Pancreas (tissue), 10 donors: ENCODE results near the gene DLG2. TPM values are rescaled to one million over a fixed set of nuclear protein-coding genes. Genes with fewer than 3 reads are reported as not detected.

ENCODE experiments used
- ATAC-seq, 4 donors: fragments of 200-7000 bp; cut with Tn5 transposase; one replicate each; pipeline versions ENCODE4 v1.8.0 to v1.9.1; 2020; ENCODE audit warnings: mild to moderate bottlenecking in 4 of 4, moderate library complexity in 4 of 4
- DNase-seq, 6 donors: peaks; one replicate each; pipeline ENCODE4 v3.0.0-alpha.2; 2020
- FAIRE-seq: peaks from 2 replicates; lab custom pipeline; 2012; peaks lifted over from hg19 to GRCh38; lab: Jason Lieb, UNC
- H3K27ac ChIP-seq, 4 donors: fragments of 200-600 bp; sonication (generic); 1 replicate in 3 of 4; 2 replicates in 1 of 4; pipeline versions ENCODE4 v1.5.0 to v1.8.0; 2020
- H3K27me3 ChIP-seq, 4 donors: fragments of 200-600 bp; one replicate each; pipeline ENCODE4 v1.8.0; 2021
- H3K36me3 ChIP-seq, 3 donors: fragments of 200-600 bp; sonication (generic) in 1 of 3; one replicate each; pipeline versions ENCODE4 v1.5.0 to v1.8.0; 2020 to 2021
- H3K4me1 ChIP-seq, 3 donors: fragments of 200-600 bp; one replicate each; pipeline ENCODE4 v1.8.0; 2021
- H3K4me3 ChIP-seq, 4 donors: fragments of 200-600 bp; sonication (generic) in 2 of 4; one replicate each; pipeline versions ENCODE4 v1.5.0 to v1.8.0; 2020 to 2021
- H3K9me3 ChIP-seq, 4 donors: fragments of 200-600 bp; one replicate each; pipeline ENCODE4 v1.8.0; 2021
- WGBS, 2 donors: extraction: QIAGEN DNeasy Blood & Tissue Kit; methylation state at CpG; one replicate each; pipeline ENCODE4 v1.1.7; 2013; 5-methylcytosine and 5-hydroxymethylcytosine counted together
- intact Hi-C, 3 donors: fragments of 100-400 bp; cut with DNase I; formaldehyde crosslinking; loops; one replicate each; pipeline versions ENCODE4 v1.11.1 to v1.14.2; 2022
- polyA plus RNA-seq, 2 donors: library from polyadenylated mRNA; stranded (reverse); fragments of 200-250 nt; gene quantifications; one replicate each; pipeline ENCODE4 v1.2.3, GENCODE V29; 2013
- total RNA-seq, 6 donors: library from RNA; stranded (reverse); fragmentation: NEBNext Ultra II Directional in 4 of 6; extraction: Animal tissue kit (Norgen Biotek cat#: 25700) in 4 of 6; gene quantifications; one replicate each; pipeline versions ENCODE4 v1.2.1 to v1.2.4, GENCODE V29; 2021 to 2023
- TF ChIP-seq, protein P1 (sequence below), 4 donors: fragments of 200-600 bp; sonication (generic) in 3 of 4; IDR thresholded peaks; one replicate each; pipeline versions ENCODE4 v1.5.0 to v1.8.0; 2021; ENCODE audit warnings: antibody characterized with exemption in 4 of 4
- donor health status: healthy with polysubstance abuse.
- donor health status: DM: no; HTN: no; CAD: no; lungs with moderate emphysema.
- donor health status: DM: no; HTN: no; CAD: no.
- donor health status: control.
- donor health status: control.
- donor health status: Bipolar disorder and iron deficiency.
- donor health status: DM: yes; HTN: yes; CAD: no.
- donor health status: DM: no; HTN: no; CAD: no.
- donor health status: DM: no; HTN: no; CAD: no.
- donor health status: DM: yes; HTN: yes; CAD: no.

The DLG2 gene
- total and polyA plus RNA-seq, 8 donors: 1.2 to 5.4 (median 3.6) TPM

DNA sequence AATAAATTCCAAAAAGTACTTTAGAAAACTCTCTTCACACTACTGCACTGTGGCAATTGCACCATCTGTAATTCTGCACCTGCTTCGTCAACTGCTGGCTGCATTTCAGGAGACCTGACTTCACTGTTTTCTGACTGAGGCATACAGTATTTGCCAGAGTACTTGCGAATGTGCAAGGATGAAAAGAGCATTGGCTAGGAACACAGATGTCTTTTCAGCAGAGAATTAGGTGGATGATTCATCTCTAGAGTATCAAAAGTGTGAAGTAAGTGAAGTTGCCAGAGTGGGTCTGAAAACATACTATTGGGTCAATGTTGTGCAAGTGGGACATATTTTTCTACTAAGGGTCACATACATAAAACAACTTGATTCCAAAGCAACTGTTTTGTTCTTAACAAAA is 1913.4 kb downstream of the DLG2 start:
- no peaks in the 10 kb centered on the region for H3K27me3 ChIP-seq
- H3K27ac ChIP-seq: no peak overlapping the region
- H3K36me3 ChIP-seq: no peaks in the 10 kb centered on the region
- 45 to 51% methylated on average over 2 of the region's 2 CpGs for WGBS, 2 donors
- H3K4me3 ChIP-seq: no peak overlapping the region
- no peaks in the 10 kb centered on the region for H3K9me3 ChIP-seq
- DNase-seq (peak in 4 of 6 donors; percentile 19 to 48 (median 30)), FAIRE-seq (no peak), ATAC-seq (peak; percentile 68 to 86 (median 72))
- no peaks in the 10 kb centered on the region for H3K4me1 ChIP-seq
- intact Hi-C loops: loop anchor here in 1 of 3 donors (10.0 kb wide), 1 partner anchor 409 kb away; no protein-coding TSS in a partner anchor
- TF ChIP-seq, protein P1, sequence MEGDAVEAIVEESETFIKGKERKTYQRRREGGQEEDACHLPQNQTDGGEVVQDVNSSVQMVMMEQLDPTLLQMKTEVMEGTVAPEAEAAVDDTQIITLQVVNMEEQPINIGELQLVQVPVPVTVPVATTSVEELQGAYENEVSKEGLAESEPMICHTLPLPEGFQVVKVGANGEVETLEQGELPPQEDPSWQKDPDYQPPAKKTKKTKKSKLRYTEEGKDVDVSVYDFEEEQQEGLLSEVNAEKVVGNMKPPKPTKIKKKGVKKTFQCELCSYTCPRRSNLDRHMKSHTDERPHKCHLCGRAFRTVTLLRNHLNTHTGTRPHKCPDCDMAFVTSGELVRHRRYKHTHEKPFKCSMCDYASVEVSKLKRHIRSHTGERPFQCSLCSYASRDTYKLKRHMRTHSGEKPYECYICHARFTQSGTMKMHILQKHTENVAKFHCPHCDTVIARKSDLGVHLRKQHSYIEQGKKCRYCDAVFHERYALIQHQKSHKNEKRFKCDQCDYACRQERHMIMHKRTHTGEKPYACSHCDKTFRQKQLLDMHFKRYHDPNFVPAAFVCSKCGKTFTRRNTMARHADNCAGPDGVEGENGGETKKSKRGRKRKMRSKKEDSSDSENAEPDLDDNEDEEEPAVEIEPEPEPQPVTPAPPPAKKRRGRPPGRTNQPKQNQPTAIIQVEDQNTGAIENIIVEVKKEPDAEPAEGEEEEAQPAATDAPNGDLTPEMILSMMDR (IDR thresholded peaks at IDR 0.05): no peak

DNA sequence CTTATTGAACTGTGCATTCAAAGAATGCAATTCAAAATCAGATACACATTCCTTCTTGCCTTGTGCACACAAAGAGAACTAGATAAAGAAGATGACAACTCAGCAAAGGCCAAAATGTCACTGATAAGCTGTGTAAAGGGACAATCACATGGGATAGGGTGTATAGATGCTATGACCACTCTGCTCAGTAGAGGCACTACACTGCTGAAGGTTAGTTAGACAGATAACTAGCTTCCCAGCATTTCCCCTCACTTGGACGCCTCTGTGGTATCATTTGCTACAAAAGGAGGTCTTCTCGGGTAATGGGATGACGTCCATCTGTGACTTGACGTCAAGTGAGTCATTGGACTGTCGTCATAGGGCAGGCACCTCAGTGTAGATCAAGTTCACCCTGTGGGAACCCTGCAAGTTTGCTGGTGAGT is 1916.0 kb downstream of the DLG2 start:
- no peak overlapping the region for H3K4me3 ChIP-seq
- FAIRE-seq (no peak), ATAC-seq (no peak), DNase-seq (no peak)
- intact Hi-C loops: loop anchor here in 1 of 3 donors (10.0 kb wide), 1 partner anchor 406 kb away; no protein-coding TSS in a partner anchor
- TF ChIP-seq, protein P1 (IDR thresholded peaks at IDR 0.05): no peak
- no peak overlapping the region for H3K27ac ChIP-seq
- WGBS, 2 donors: 83 to 89% methylated on average over 5 of the region's 5 CpGs
- no peaks in the 10 kb centered on the region for H3K9me3 ChIP-seq
- H3K36me3 ChIP-seq: no peaks in the 10 kb centered on the region
- no peaks in the 10 kb centered on the region for H3K27me3 ChIP-seq
- H3K4me1 ChIP-seq: no peaks in the 10 kb centered on the region

DNA sequence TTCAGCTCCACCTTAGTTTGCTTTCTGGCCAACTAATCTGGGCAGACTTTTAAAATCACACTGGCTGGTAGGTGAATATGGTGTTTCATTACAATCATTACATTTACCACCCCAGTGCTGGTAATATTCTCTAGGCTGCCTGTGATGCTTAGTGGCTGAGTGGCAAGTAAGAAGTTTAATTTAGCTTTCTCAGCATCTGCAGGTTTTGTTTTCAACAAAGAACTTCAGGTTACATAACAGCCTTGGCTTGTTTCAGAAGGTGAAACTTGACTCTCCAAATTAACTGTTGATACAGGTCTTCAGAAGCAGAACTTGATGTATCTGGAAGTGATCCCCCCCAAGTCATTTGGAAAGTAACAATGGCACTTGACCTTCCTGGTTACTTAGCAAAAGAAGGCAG is 1917.7 kb downstream of the DLG2 start:
- no peaks in the 10 kb centered on the region for H3K27me3 ChIP-seq
- no peaks in the 10 kb centered on the region for H3K36me3 ChIP-seq
- H3K4me3 ChIP-seq: no peak overlapping the region
- FAIRE-seq (no peak), DNase-seq (no peak), ATAC-seq (no peak)
- H3K27ac ChIP-seq: no peak overlapping the region
- TF ChIP-seq, protein P1 (IDR thresholded peaks at IDR 0.05): no peak
- no peaks in the 10 kb centered on the region for H3K9me3 ChIP-seq
- intact Hi-C loops: no loop called here
- no peaks in the 10 kb centered on the region for H3K4me1 ChIP-seq

DNA sequence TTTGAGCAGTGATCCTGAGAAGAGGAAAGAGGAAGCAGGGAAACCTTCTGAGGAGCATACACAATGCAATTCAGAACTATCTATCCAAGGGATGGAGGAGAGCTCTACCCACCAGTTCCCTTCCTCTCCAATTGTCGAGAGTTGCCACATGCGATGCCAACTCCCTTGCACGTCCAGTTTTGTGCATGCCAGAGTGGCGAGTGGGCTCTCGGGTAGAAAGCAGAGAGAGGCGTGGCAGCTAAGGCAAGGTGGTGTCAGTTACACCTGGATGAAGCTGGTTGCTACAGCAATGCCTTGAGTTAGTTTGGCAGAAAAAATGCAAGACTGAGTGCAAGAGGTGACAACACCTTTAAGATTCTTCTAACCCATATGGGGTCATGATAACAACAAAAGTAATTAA is 1920.6 kb downstream of the DLG2 start:
- FAIRE-seq: no peak
- Histone ChIP-seq H3K4me1 (no peaks in the 10 kb centered on the region), H3K27ac (no peak overlapping the region), H3K4me3 (no peak overlapping the region), H3K36me3 (no peaks in the 10 kb centered on the region), H3K9me3 (no peaks in the 10 kb centered on the region), H3K27me3 (no peaks in the 10 kb centered on the region)
- WGBS, 2 donors: 42 to 47% methylated on average over 6 of the region's 6 CpGs
- DNase-seq: peak in 1 of 6 donors; percentile 22
- ATAC-seq: peak in 3 of 4 donors; percentile 35 to 51 (median 40)
- intact Hi-C loops: no loop called here
- TF ChIP-seq, protein P1 (IDR thresholded peaks at IDR 0.05): no peak

DNA sequence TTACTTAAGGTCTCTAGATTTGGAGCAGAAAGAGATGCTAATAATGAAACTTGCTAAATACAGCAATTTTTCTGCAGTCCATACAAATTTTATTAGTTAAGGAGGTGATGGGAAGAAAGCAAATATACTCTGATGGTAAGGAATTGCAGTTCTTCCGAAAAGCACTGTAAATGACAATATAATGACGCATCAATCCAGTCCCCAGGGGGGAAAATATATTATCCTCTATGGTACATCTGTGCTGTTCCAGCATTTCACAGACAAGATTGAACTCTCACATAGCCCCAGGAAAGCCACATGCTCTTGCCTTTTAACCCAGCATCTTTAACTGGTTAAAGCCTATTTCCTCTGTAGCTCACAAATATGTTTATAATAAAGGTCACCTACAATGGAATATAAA is 1924.3 kb downstream of the DLG2 start:
- H3K9me3 ChIP-seq: no peaks in the 10 kb centered on the region
- no peak for ATAC-seq
- intact Hi-C loops: no loop called here
- H3K4me1 ChIP-seq: no peaks in the 10 kb centered on the region
- H3K27me3 ChIP-seq: no peaks in the 10 kb centered on the region
- DNase-seq: no peak
- TF ChIP-seq, protein P1 (IDR thresholded peaks at IDR 0.05): no peak
- no peak overlapping the region for H3K4me3 ChIP-seq
- H3K36me3 ChIP-seq: no peaks in the 10 kb centered on the region
- WGBS, 2 donors: 93% methylated on average over 2 of the region's 2 CpGs
- H3K27ac ChIP-seq: no peak overlapping the region
- no peak for FAIRE-seq
